NCI-H1417 (cell line): ENCODE results near the gene TEAD4.

ENCODE experiments used
- DNase-seq, 3 experiments: peaks; one replicate each; lab custom pipeline; 2025; lab: John Stamatoyannopoulos, UW

Gene TEAD4

GRCh38 chr12:2959192-2959504 lies at the start of gene TEAD4:
Gene TEAD4, plus strand, starts transcription at chr12:2959397.
- DNase-seq, result peak in 2 of 3 experiments; percentile 63 to 70

DNA sequence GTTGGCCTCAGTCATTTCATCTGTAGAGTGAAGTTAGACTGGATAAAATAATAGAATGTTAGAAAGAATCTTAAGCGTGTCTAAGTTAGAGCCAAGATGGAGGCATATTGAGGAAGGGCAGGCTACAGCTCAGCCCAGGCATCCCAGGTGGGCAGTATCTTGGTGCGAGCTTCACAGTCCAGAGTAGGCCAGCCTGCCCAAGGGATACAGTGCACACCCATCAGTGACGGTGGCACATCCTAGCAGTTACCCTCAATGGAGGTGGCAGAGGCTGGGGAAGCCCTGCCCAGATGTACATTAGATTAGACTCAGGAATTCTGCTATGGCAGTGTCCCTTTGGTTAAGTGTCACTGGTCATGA lies 47.0 kb upstream of the TEAD4 start:
- no peak for DNase-seq

- DNase-seq, result no peak
Measured at GRCh38 chr12:2919249-2919648, 39.9 kb upstream of the TEAD4 start.

DNA sequence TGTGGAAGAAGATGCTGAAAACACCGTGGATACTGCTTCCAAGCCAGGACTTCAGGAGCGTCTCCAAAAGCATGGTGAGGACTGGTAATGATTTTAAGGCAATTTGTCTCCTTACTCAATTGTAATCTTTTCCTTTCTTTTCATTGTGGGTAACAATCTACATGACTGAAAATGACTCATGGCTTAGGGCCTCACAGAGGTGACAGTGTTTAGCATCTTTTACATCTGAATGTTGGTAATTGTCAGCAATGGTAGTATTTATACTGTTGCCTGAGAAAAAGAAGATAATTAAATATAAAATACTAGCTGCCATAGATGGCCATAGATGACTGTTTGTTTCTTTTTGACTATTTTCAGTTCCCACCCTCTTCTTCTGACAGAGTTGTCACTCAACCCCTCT lies 36.9 kb upstream of the TEAD4 start:
- no peak for DNase-seq

- no peak for DNase-seq
Measured at GRCh38 chr12:2923057-2923456, 36.1 kb upstream of the TEAD4 start.

GRCh38 chr12:2924019-2924418 lies 35.2 kb upstream of the TEAD4 start:
- DNase-seq, result no peak

- DNase-seq, result no peak
Measured at GRCh38 chr12:2925322-2925995, 33.7 kb upstream of the TEAD4 start.

- no peak for DNase-seq
Measured at GRCh38 chr12:2930865-2931264, 28.3 kb upstream of the TEAD4 start.

DNA sequence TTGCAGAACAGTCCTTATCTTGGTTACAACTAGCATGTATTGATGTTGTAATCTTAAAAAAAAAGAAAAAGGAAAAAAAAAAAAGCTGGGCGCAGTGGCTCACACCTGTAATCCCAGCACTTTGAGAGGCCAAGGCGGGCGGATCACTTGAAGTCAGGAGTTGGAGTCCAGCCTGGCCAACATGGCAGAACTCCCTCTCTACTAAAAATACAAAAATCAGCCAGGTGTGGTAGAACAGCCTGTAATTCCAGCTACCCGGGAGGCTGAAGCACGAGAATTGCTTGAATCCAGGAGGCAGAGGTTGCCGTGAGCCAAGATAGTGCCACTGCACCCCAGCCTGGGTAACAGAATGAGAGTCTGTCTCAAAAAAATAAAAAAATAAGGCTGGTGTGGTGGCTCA lies 25.6 kb upstream of the TEAD4 start:
- DNase-seq, result no peak

DNA sequence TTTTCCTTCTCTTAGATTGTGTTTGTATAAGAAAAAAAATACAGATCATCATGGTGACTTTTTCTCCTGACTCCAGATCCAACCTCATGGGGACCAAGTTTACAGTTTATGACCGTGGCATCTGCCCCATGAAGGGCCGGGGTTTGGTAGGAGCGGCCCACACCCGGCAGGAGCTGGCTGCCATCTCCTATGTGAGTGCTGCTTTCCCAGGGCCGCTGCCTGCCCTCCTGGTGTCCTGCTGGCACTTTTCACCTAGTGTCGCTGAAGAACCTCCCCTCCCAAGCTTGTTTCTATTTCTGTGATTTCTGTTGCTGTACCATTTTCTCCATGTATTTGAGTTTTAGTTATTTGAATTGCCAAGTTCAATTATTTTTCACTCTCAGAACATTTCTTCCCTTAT lies 24.8 kb upstream of the TEAD4 start:
- no peak for DNase-seq

DNA sequence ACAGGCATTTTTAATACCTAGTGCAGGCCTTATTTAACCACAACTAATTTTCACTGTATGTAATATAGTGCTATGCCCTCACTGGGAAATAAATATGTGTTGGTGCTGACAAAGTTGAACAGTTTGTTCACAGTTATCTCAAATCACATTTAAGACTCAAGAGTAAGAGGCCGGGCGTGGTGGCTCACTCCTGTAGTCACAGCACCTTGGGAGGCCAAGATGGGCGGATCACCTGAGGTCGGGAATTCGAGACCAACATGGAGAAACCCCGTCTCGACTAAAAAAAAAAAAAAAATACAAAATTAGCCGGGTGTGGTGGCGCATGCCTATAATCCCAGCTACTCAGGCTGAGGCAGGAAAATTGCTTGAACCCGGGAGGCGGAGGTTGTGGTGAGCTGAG lies 22.9 kb upstream of the TEAD4 start:
- no peak for DNase-seq

GRCh38 chr12:2937500-2937899 lies 21.7 kb upstream of the TEAD4 start:
- DNase-seq, result no peak

DNA sequence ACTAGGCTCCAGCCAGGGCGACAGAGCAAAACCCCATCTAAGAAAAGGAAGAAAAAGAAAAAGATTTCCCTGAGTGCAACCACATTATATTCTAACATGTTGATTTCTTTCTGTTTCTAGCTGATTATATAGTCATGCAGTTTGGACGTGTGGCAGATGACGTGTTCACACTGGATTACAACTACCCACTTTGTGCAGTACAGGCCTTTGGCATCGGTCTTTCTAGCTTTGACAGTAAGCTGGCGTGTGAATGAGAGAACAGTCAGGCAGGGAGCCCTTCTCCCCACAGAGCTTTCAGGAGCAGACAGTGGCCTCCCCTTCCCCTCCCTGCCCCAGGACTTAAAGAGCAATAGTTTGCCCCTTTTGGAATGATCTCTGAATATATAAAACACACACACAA lies 20.0 kb upstream of the TEAD4 start:
- DNase-seq, result no peak

- DNase-seq, result no peak
Measured at GRCh38 chr12:2940564-2940963, 18.6 kb upstream of the TEAD4 start.

- DNase-seq, result no peak
Measured at GRCh38 chr12:2941524-2941923, 17.7 kb upstream of the TEAD4 start.

DNA sequence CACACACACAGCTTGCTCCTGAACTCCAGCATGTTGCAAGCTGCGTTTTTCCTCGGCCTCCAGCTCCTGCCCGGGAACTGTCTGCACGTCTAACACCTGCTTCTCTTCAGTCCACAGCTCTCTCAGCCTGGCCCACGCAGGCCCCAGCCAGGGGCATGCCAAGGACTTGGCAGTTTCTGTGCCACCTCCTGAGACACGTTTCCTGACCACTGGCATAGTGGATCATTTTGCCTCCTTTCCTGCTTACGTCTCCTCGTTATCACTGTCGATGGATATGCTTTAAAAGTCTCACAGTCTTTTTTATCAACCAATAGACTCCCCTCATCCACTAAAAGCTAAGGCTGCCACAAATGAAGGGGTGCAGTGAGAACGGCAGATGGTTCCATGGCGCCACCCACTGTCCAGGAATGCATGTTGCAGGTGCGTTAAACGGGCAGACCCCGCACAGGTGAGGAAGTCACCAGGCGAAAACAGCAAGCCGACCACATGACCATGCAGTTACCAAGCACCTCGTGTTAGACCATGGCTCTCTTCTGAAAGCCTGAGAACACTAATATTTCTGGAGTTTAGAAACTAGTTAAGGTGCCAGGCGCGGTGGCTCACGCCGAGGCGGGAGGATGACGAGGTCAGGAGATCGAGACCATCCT lies 14.7 kb upstream of the TEAD4 start:
- DNase-seq, result peak; percentile 8 to 56 (median 31)

- DNase-seq, result no peak
Measured at GRCh38 chr12:2949411-2949810, 9.8 kb upstream of the TEAD4 start.

DNA sequence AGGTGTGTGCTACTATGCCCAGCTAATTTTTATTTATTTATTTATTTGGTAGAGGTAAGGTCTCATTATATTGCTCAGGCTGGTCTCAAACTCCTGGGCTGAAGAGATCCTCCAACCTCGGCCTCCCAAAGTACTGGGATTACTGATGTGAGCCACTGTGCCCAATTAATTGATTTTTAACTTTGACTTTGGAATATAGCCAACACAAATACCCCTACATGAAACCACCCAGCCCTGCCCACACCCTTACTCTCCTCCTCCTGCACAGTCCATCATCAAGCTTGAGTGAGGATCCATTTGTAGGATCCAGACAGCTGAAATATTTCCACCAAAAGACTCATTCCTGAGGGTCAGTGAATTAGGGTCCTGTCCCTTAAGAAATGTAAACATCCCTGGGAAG lies 3.3 kb upstream of the TEAD4 start:
- DNase-seq, result no peak

GRCh38 chr12:2957816-2958431 lies 1.3 kb upstream of the TEAD4 start:
- no peak for DNase-seq

- peak in 2 of 3 experiments; percentile 40 to 49 for DNase-seq
Measured at GRCh38 chr12:2958432-2959191, 585 bp upstream of the TEAD4 start.

DNA sequence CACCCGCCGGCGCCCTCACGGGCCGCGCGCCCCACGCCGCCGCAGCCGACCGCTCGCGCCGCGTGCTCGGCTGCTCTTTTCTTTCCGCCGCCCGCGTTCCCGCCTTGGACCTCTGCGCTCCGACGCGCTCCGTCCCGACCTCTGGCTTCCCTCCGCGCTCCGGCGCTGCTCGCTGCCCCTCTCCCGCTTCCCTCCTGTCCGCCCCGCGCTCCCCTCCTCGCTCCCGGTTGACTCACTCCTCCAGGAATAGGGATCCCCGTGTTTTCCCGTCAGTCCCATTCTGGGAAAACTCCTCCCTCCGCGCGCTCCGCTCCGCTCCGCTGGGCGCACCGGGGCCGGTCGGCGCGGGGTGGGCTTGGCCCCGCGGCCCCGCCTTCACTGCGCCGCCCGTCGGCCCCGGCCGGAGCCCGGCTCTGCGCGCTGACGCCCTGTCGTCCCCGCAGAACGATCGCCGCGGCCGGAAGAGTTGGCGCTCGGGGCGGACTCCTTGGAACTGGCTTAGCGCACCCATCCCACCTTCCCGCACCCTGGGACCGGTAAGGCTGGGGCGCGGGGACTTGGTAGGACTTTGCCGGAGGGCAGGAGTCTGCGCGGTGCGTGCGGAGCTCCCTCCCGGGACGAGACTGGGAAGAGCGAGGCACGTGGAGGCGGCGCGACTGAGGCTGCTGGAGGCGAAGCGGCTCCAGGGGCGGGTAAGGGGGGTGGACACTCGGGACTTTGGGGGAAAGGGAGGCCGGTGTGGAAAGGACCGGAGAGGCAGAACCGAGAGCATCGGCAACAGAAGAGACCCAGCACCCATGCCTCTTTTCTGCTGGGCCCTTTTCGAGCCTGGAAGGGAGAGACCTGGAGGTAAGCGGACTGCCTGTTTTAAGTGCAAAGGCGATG lies 550 bp downstream of the TEAD4 start:
- DNase-seq, result peak in 2 of 3 experiments; percentile 63 to 70

- DNase-seq, result peak in 2 of 3 experiments; percentile 40 to 45
Measured at GRCh38 chr12:2960390-2960956, 1.3 kb downstream of the TEAD4 start.
